Activated CD4-positive, alpha-beta T cell treated with anti-CD3 and anti-CD28 coated beads for 24 hours (primary cell): ENCODE measurements around the gene DGKE.

Source experiments
- DNase-seq, 2 donors: peaks; one replicate each; pipeline ENCODE4 v3.0.0-alpha.2; 2020; ENCODE audit warnings: low read depth in 2 of 2

DGKE gene

DNA sequence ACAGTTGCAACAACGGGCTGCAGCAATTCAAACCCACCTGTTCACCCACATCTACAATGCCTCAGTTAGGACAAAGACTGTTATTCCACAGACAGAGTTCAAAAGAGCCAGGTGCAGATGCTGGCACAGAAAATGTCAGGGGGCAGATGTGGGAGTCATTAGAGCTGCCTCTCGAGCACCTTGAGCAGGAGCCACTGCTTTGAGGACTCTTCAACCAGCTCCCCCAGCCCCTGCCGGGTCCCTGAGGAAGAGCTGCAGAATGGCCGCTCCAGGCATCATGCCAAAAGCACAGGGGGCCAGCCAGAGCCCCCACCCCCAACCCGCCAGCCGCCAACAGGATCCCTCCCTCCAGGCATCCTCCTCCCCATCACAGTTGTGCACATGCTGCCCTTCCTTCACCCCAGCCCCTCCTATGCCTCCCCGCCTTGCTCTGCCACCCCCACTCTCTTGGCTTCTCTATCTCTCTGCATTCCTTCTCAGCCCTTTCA, 21.0 kb upstream of the DGKE start:
- no peak for DNase-seq

DNA sequence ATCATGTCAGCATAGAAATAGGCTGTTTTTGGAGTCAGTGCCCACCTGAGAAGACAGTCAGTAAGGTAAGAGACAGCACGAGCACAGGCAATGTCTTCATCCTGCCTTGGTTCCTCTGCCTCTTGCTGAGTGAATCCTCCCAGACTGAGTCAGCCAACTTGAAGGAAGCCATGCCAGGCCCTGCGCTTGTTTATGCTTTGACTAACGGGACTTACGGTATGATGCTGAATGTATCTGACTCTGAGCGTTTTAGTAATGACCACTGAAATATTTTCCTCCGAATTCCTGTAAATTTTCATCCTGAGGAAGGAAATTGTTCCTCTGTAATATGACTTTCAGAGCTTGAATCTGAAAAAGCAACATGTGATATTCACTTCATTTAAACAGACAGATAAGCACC, 18.2 kb upstream of the DGKE start:
- no peak for DNase-seq

DNA sequence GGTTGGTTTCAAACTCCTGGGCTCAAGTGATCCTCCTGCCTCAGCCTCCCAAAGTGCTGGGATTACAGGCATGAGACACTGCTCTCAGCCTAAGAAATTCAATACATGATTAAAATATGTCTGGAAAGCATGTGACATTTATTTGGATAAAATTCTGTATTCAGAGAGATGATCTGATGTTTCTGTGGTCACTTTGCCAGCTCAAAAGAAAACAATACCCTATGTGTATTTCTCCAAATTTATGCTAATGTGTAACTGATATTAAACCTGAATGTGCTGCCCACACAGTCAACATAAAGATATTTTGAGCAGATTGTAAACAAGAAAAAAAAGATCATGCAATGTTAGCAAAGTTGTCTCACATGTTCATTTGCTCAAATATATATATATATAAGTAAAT, 16.9 kb upstream of the DGKE start:
- DNase-seq = no peak

DNA sequence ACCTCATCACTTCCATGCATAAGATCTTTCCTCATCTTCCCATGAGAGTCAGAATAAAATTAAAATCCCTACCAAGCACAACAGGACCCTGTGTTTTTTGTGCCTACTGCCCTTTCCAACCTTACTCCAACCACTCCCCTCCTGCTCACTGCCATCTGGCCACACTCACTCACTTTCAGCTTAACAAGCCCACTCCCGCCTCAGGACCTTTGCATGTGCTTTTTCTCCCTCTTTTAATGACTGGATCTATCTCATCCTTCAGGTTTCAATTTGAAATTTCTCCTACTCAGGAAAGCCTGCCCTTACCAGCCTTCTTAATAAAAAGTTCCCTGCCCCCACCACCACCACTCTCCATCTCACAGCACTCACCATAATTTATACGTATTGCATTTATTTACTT, 14.9 kb upstream of the DGKE start:
- no peak for DNase-seq

DNA sequence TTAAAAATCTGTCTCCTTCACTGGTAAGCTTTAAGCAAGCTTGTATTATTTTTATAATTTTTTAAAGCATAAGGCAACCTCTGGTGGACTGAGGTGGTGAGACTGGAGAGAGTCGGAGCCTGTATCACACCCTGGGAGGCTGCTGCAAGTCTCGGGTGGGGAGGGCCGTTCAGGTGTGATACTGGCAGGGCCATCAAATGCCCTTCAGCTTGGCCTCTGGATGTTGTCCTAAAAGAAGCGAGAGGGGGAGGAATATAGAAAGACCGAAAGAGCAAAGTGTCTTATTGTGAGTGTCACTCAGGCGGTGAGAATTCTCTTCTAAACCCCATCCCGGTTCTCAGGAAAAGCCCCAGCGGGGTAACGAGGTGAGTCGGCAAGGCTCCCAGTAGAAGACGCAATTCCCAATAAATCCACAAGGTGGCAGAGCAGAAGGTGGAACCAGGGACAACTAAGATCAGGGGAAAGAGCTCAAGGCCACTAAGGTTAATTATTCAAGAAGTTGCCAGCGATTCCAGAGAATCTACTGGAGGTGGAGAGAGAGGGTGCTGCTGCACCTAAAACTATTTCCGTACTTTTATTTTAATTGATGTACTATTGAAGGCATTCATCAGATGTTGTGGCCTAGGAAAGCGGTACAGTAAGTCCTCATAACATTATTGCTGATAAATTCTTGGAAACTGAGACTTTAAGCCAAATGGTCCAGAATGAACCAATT, 14.4 kb upstream of the DGKE start:
- DNase-seq = peak; percentile 44 to 77

DNA sequence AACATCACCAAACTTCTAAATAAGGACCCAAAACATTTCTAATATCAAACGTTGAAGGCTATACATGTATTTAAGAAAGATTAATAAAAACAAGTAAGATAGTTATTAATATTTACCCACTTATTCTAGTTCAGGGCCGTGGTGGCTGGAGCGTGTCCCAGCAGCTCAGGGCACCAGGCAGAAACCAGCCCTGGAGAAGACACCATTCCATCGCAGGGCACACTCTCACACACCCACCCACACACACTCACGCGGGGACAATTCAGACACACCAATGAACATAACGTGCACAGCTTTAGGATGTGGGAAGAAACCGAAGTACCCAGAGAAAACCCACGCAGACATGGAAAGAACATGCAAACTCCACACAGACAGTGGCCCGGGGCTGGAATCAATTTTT, 13.7 kb upstream of the DGKE start:
- no peak for DNase-seq

DNA sequence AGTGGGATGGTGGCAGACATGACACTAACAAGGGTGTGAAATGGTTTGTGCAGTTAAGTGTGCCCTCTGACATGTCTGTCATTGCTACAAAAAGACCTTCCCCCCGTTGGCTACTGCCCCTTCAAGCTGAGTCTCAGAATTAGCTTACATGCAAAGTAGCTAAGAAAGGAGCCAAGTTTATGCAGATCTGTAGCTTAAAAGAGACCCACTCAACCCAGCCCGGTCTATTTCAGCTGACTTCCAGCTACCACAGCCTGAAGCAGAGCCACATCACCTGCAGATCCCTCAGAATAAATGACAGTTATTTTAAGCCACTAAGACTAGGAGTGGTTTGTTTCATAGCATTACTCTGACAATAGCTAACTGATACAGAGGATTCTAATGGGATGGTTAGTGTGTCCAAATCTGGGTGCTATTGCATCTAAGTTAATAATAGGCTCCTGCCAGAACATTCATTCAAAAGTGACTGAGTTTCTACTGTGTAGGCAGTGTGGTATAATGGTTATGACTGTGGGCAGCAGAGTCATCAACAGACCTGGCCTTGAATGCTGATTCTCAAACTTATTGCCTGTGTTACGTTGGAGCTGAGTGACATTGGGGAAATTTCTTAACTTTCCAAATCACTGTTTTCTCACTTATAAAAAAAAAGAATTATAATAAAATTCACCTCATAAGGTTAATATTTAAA, 12.0 kb upstream of the DGKE start:
- no peak for DNase-seq

DNA sequence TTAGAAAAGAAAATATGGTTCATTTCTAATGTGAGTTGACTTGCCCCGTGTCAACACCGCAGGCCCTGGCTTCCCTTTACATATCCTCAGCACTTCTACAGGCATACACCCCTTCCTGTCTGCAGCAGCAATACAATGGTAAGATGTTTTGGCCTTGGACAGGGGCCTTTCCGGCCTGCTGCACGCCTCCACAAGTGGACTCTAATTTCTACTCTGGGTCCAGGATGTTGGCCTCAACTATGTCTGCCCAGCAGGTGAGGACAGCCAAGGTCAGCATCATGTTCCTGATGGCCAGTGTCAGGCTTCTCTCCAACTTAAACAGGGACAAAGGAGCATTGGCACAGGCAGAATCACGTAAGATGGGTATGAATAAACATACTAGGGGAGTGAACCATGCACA, 11.2 kb upstream of the DGKE start:
- DNase-seq = no peak

DNA sequence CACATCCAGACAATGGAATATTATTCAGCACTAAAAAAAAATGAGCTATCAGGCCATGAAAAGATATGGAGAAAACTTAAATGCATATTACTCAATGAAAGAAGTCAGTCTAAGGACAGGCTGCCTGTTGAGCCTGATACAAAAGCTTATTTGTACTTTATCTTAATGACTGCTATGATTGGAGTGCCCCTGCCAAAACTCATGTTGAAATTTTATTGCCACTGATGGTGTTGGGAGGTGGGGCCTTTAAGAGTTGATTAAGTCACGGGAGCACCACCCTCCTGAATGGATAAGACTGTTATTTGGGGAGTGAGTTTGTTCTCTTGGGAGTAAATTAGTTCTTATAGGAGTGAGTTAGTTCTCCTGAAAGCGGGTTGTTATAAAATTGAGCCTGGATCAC, 10.1 kb upstream of the DGKE start:
- no peak for DNase-seq

DNA sequence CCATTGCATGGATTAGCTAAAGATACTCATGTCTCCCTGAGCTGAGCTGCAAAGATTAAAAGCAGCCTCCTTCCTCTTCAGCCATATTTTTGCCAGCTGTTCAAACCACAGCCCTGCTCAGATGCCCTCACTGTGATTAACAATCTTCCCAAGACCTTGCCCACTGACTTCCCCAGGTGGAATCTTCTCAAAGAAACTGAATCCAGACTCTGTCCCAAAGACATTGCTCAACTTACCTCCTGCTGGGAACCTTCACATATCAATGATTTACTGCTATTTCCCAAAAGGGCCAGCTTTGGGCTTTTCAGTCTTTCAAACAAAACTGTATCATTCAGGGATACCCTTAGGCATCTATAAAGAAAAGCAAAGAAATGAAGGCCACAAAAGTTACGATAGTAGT, 9.4 kb upstream of the DGKE start:
- no peak for DNase-seq

DNA sequence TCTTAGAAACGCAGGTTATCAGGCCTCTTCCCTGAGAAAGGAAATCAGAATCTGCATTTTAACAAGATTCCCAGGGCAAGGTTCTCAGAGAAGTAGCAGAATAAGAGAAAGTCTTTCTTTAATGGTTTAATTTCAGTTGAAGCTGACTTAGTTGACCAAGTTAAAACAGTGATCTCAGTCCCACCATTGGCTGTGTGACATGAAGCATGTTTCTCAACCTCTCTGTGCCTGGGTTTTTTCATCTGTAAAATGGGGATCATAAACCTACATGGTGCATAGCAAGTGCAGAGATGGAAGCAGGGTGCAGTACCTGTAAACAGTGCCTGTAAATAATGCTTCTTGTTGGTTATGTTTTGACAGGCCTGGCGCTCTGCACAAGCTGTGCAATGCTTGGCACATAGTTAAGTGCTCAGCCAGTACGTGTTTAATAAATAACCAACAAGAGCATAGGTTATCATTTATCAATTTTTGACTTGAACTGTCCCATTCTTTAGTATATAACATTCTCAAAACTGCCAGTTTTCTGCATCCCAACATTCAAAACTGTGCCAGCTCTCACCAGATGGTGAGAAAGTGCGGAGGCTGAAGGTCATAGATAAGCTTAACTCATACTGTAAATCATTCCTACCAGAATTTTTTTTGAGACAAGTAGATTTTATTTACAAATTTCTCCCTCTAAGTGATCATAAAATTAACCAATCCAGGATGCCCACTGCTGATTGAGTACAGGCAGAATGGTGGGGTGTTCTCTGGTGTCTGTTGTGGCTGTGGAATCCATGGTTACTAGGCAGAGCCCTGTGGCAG, 7.1 kb upstream of the DGKE start:
- no peak for DNase-seq

DNA sequence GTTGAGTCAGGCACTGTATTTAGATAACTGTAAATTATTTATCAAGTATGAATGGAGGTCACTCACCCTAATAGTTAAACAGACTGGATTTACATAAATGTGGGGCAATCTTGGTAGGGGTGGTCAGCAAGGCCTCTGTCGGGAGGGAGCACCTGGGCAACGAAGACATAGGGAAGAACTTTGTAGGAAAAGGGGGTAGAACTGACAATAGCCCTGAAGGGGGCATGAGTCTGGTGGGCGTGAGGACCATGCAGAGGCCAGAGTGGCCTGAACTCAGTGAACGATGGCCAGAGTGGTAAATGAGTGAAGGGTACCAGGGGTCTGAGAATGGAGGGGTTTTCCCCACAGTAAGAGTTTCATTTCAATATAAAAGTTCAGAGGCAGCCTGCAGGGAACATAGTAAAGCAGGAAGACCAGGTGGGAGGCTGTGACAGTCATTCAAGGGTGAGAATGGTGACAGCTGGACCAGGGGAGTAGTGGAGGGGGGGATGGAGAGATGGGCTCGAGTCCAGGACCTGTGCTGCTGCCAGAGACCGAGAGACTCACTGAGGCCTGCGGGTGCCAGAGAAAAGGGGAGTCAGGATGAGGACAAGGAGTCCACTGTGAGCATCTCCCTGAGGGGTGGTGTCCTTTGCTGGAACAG, 3.1 kb upstream of the DGKE start:
- DNase-seq = no peak

DNA sequence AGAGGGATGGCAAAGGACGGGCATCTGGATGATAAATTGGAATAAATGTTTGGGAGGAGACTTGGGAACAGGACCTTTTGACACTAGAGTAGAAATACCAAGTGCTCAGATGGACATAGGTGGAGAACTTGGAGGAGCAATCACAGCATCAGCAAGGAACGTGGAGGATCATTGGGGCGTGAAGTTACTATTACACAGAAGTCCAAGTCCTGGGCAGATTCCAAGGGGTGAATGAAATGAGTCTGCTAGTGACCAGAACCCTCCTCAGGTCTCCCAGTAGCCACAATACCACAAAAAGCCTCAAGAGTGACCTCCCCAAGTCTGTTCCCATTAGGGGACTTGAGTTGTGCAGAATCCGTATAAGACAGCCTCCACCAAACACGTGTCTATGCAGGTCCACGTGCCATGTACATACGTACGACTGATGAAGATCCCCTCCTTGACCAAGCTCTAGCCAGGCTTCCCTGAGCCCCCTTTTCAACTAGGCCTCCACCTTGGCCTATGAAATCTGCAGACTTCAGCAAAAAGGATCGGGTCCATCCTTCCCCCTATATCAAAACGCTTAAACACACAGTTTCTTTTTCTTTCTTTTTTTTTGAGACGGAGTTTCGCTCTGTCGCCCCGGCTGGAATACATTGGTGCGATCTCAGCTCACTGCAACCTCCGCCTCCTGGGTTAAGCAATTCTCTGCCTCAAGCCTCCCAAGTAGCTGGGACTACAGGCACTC, 2.4 kb upstream of the DGKE start:
- DNase-seq = no peak

DNA sequence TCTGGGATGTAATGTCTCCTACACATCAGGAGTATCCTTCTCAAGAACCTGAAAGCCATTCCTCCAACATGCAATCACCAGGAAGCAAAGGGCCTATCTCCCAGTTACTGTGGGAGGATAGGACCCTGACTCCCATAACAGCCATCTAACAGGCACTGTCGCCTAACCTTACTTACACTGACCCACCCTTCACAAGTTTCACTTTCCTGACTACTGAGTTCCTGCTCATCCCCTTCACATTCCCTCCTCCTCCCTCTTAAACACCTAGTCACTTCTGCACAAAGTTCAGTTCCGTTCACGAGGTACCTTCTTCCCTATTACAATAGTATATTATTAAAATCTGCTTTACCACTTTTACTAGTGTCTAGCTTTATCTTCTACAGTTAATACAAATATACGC, 1.5 kb upstream of the DGKE start:
- DNase-seq = no peak

DNA sequence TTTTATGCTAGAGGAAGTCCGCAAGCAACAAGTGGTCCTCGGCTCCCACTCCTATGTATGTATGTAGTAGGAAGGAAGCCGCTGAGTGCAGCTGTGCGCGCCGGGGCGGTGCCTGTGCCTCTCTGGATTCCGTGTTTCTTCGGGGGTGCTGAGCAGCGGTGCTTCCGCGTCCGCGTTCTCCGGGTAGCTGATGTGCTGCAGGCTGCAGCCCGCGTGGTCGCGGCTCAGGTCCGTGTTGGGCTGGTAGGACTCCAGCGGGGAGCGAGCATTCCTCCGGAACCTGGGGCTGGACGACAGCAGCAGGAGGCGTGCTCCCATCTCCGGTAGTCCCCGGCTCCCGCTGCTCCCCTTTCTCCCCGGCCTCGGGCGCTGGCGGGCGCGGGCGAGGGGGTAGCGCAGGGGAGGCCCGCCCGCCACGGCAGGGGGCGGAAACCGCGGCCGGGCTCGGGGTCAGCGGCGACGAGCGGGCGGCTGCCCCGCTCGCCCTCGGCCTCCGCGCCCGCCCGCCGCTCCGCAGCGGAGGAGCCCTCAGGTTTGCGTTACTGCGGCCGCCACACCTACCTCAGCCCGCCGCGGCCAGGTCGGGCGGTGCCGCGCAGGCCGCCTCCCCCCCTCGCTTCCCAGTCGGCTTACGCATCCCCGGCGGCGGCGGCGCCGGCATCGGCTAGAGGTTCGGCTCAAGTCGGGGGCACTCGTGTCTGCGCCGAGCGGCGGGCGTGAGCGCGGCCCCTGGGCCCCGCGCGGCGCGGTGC, 718 bp upstream of the DGKE start:
- peak; percentile 36 to 41 for DNase-seq

DNA sequence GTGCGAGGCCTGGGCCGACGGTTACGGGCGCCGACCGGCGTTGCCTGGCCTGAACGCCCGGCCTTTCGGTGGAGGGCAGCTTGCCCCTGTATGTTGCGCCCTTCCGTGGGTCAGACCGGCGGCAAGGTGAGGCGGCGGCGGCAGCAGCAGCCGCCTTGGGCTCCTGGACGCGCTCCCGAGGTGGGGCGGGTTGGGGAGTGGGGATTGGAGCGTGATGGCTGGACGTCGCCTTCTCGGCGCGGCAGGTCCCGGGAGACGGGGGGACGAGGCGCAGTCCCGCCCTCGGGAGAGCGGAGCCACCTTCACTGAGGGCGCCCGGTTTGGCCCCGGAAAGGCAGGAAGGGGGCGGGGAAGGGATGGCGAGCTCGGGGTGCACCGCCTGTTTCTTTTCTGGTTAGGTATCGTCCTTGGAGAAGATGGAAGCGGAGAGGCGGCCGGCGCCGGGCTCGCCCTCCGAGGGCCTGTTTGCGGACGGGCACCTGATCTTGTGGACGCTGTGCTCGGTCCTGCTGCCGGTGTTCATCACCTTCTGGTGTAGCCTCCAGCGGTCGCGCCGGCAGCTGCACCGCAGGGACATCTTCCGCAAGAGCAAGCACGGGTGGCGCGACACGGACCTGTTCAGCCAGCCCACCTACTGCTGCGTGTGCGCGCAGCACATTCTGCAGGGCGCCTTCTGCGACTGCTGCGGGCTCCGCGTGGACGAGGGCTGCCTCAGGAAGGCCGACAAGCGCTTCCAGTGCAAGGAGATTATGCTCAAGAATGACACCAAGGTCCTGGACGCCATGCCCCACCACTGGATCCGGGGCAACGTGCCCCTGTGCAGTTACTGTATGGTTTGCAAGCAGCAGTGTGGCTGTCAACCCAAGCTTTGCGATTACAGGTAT, 671 bp downstream of the DGKE start:
- peak; percentile 48 to 53 for DNase-seq

DNA sequence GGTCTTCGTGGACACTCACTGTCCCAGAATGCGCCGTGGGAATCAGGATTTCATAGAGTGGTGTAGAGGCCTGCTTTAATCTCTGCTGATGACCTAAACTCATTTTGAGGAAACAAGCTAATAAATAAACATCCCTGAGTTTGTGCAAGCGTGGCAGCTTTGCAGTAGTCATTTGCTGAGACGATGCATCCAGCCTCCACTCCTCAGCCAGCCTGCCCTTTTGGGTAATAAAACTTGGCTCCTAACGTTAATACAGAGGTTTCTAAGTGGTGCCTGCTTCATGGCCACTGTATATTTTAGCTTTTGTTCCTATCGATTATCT, 1.3 kb downstream of the DGKE start:
- no peak for DNase-seq

DNA sequence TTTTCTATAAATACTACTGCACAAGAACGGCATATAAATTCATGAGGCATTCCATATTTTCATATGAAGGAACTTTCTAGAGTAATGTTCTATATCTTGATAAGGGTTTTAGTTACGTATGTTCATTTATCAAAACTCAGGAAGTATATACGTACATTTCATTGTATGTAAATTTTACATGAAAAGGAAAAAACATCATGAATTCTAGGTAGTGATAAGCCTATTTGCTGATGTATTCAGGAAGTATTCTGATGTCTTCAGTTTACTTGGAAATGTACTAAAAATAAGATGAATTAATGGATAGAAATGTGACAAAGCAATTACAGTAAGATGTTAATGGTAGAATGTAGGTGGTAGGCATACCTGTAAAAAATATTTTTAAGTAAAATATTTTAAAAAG, 4.7 kb downstream of the DGKE start:
- no peak for DNase-seq

DNA sequence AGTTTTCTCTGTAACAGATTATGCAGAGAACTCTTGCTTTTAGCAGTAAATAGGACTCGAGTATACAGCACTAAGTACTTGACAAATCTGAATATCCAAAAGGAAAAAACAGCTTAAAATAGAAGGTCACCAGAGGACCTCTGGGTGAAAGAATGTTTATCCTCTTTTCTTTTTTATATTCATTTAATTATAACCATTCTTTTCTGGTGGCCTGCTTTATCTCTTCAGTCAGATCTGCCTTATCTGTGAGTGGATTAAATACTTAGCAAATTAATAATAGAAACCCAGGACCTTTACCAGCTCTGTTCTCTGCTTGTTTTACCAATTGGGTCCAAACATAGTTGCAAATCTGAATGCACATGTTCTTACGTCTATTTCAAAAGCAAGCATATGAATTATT, 8.6 kb downstream of the DGKE start:
- DNase-seq = no peak

DNA sequence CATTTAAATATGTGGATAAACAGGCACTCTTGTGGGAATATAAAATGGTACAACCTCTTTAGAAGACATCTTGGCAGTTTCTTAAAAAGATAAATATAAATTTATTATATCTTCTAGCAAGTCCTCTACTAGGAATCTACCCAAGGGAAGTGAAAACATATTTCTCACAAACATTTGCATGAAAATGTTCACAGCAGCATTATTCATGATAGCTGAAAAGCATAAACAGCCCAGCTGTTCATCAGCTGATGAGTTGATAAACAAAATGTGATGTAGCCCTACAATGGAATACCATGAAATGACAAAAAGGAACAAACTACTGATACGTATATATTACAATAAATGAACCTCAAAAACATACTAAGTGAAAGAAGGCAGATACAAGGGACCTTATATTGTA, 12.0 kb downstream of the DGKE start:
- no peak for DNase-seq
